ENCODE results near the gene CABCOCO1.

The CABCOCO1 gene

GRCh38 chr10:61750943-61751471 is 88.3 kb downstream of the CABCOCO1 start:
- TF ChIP-seq RAD21 (IDR thresholded peaks at IDR 0.05; ENCODE audit: low read depth) (peak; percentile 69), TEAD4 (IDR thresholded peaks at IDR 0.05) (no peak), TCF12 (IDR thresholded peaks at IDR 0.05; ENCODE audit: low read depth) (no peak), FOXM1 (IDR thresholded peaks at IDR 0.05; ENCODE audit: borderline replicate concordance, low read depth) (no peak), EGR1 (IDR thresholded peaks at IDR 0.05) (no peak), TAF1 (IDR thresholded peaks at IDR 0.05; ENCODE audit: low read depth) (no peak)

- TF ChIP-seq YY1 (IDR thresholded peaks at IDR 0.05; ENCODE audit: low read depth) (no peak), MAX (IDR thresholded peaks at IDR 0.05) (no peak)
These were observed 88.9 kb downstream of the CABCOCO1 start for GRCh38 chr10:61751599-61751998.

- TF ChIP-seq TCF12 (IDR thresholded peaks at IDR 0.05; ENCODE audit: low read depth) (no peak), FOXM1 (IDR thresholded peaks at IDR 0.05; ENCODE audit: borderline replicate concordance, low read depth) (peak; percentile 14; the same call in 1 of the 2 replicates)
These were observed 89.6 kb downstream of the CABCOCO1 start for GRCh38 chr10:61752111-61753011.

- TF ChIP-seq RAD21 (IDR thresholded peaks at IDR 0.05; ENCODE audit: low read depth) (no peak), TEAD4 (IDR thresholded peaks at IDR 0.05) (no peak), CREB1 (IDR thresholded peaks at IDR 0.05; ENCODE audit: low read depth) (no peak), REST (IDR thresholded peaks at IDR 0.05; ENCODE audit: low read depth) (no peak)
These were observed 90.7 kb downstream of the CABCOCO1 start for GRCh38 chr10:61753453-61753852.

GRCh38 chr10:61754587-61755550 is 92.1 kb downstream of the CABCOCO1 start:
- TF ChIP-seq TEAD4 (IDR thresholded peaks at IDR 0.05) (no peak), EGR1 (IDR thresholded peaks at IDR 0.05) (no peak), REST (IDR thresholded peaks at IDR 0.05; ENCODE audit: low read depth) (no peak), CEBPB (IDR thresholded peaks at IDR 0.05) (no peak), TAF1 (IDR thresholded peaks at IDR 0.05; ENCODE audit: low read depth) (no peak), RAD21 (IDR thresholded peaks at IDR 0.05; ENCODE audit: low read depth) (no peak), ZBTB7A (IDR thresholded peaks at IDR 0.05; ENCODE audit: low read depth) (no peak), TCF12 (IDR thresholded peaks at IDR 0.05; ENCODE audit: low read depth) (no peak), CREB1 (IDR thresholded peaks at IDR 0.05; ENCODE audit: low read depth) (no peak), FOXM1 (IDR thresholded peaks at IDR 0.05; ENCODE audit: borderline replicate concordance, low read depth) (no peak), MAX (IDR thresholded peaks at IDR 0.05) (no peak), YY1 (IDR thresholded peaks at IDR 0.05; ENCODE audit: low read depth) (no peak)

- TF ChIP-seq TCF12 (IDR thresholded peaks at IDR 0.05; ENCODE audit: low read depth) (no peak), MAX (IDR thresholded peaks at IDR 0.05) (no peak), YY1 (IDR thresholded peaks at IDR 0.05; ENCODE audit: low read depth) (no peak), TEAD4 (IDR thresholded peaks at IDR 0.05) (no peak), EGR1 (IDR thresholded peaks at IDR 0.05) (no peak)
These were observed 94.3 kb downstream of the CABCOCO1 start for GRCh38 chr10:61757001-61757400.
